Ishikawa (cell line): Measurements from ENCODE around the gene ROS1.

Source experiments
- CEBPB ChIP-seq: IDR thresholded peaks from 2 replicates; pipeline ENCODE4 v1.6.1; 2012
- CREB1 ChIP-seq: IDR thresholded peaks from 2 replicates; pipeline ENCODE4 v1.6.1; 2012; ENCODE audit warnings: low read depth
- EGR1 ChIP-seq: IDR thresholded peaks from 2 replicates; pipeline ENCODE4 v1.6.1; 2012
- EP300 ChIP-seq: IDR thresholded peaks from 2 replicates; pipeline ENCODE4 v1.6.1; 2012; ENCODE audit warnings: borderline replicate concordance
- FOXM1 ChIP-seq: IDR thresholded peaks from 2 replicates; pipeline ENCODE4 v1.6.1; 2012; ENCODE audit warnings: low read depth, borderline replicate concordance
- NFIC ChIP-seq: IDR thresholded peaks from 2 replicates; pipeline ENCODE4 v1.6.1; 2012
- RAD21 ChIP-seq: IDR thresholded peaks from 2 replicates; pipeline ENCODE4 v1.6.1; 2012; ENCODE audit warnings: low read depth
- TAF1 ChIP-seq: IDR thresholded peaks from 2 replicates; pipeline ENCODE4 v1.6.1; 2012; ENCODE audit warnings: low read depth, mild to moderate bottlenecking
- TCF12 ChIP-seq: IDR thresholded peaks from 2 replicates; pipeline ENCODE4 v1.6.1; 2012; ENCODE audit warnings: low read depth
- TEAD4 ChIP-seq: IDR thresholded peaks from 2 replicates; pipeline ENCODE4 v1.6.1; 2012
- YY1 ChIP-seq: IDR thresholded peaks from 2 replicates; pipeline ENCODE4 v1.6.1; 2012; ENCODE audit warnings: low read depth
- ZBTB7A ChIP-seq: IDR thresholded peaks from 2 replicates; pipeline ENCODE4 v1.6.1; 2012; ENCODE audit warnings: low read depth
- TF ChIP-seq, protein P1 (sequence below): IDR thresholded peaks from 2 replicates; pipeline ENCODE4 v1.6.1; 2012; ENCODE audit warnings: low read depth, mild to moderate bottlenecking
- TF ChIP-seq, protein P2 (sequence below): IDR thresholded peaks from 2 replicates; pipeline ENCODE4 v1.6.1; 2012
- TF ChIP-seq, protein P3 (sequence below): IDR thresholded peaks from 2 replicates; pipeline ENCODE4 v1.6.1; 2012

The ROS1 gene

DNA sequence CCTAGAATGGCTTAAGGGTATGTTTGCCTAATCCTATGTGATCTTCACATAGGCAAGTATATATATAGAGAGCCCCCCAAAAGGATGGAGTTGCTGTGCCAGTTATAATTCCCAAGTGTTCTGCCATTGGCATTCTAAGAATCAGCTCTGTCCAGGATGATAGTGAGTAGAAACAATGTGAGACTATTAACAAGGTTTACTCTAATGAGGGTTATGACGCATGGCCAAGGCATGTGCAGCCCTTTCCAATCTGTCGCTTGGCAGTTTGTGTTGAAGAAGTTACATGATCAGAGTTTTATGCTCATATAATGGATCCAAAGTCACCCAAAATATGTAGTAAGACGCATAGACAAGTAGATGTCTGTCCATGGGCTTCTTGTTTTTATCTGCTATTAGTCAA lies 126.8 kb downstream of the ROS1 start:
- TF ChIP-seq YY1, result no peak
- no peak for TF ChIP-seq EGR1
- no peak for TF ChIP-seq TEAD4
- TF ChIP-seq TCF12, result no peak

DNA sequence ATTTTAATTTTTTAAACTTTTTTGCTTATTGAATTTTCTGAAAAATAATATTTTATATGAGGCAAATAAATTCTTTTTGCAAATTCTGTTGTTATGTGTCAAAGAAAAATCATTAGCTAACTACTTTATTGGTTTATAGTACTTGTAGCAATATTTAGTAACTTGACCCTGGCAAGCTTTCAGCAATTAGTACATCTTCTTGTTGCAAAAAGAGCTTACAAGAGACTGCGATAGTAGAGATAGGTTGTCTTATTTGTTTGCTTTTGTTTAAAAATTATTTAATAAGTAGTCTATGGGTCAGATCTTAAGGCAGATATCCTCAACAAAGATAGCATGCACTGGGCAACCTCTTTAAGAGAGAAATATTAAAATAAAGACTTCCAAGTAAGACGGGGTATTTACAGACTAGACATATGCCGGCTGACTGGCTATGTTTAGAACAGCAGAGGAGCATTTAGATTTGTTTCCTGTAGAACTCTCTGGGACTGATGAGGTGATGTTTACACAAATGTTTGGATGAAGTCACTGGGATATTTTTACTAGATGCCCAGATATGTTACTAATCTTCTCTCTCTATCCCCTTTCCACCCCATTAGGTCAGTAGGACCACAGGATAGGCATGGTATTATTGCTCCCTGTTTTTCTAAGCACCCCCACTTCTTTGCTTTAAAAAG lies 135.4 kb downstream of the ROS1 start:
- no peak for TF ChIP-seq TAF1

DNA sequence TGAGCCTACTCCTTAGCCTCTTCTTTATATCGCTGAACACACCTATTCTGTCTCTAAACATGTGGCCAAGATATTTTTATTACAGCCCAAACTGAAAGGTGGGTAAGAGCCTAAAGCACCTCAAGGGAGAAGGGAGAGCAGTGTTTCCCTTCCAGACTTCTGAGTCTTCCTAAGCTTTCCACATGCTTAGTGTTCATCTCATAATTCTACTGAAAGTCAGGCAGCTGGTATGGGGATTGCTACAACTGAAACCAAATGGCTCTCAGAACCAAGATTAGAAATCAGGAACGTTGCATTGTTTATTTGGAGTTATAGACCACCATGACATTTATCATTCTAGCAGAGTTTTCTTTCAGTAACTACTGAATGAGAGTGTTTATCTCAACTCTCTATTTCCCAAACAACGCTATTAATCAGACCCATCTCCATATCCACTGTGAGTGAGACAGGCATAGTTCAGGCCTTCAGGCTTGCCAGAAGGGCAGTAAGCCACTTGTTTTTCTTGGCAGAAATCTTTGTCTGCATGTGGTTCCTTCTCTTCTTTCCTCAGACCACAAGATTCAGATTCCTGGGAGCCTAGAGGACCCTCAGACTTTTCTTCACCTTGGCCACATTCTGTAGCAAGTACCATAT lies 137.5 kb downstream of the ROS1 start:
- TF ChIP-seq CEBPB, result no peak
- no peak for TF ChIP-seq ZBTB7A
- TF ChIP-seq CREB1, result no peak
- TF ChIP-seq, protein P1, sequence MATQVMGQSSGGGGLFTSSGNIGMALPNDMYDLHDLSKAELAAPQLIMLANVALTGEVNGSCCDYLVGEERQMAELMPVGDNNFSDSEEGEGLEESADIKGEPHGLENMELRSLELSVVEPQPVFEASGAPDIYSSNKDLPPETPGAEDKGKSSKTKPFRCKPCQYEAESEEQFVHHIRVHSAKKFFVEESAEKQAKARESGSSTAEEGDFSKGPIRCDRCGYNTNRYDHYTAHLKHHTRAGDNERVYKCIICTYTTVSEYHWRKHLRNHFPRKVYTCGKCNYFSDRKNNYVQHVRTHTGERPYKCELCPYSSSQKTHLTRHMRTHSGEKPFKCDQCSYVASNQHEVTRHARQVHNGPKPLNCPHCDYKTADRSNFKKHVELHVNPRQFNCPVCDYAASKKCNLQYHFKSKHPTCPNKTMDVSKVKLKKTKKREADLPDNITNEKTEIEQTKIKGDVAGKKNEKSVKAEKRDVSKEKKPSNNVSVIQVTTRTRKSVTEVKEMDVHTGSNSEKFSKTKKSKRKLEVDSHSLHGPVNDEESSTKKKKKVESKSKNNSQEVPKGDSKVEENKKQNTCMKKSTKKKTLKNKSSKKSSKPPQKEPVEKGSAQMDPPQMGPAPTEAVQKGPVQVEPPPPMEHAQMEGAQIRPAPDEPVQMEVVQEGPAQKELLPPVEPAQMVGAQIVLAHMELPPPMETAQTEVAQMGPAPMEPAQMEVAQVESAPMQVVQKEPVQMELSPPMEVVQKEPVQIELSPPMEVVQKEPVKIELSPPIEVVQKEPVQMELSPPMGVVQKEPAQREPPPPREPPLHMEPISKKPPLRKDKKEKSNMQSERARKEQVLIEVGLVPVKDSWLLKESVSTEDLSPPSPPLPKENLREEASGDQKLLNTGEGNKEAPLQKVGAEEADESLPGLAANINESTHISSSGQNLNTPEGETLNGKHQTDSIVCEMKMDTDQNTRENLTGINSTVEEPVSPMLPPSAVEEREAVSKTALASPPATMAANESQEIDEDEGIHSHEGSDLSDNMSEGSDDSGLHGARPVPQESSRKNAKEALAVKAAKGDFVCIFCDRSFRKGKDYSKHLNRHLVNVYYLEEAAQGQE, result no peak
- TF ChIP-seq EGR1, result no peak
- TF ChIP-seq, protein P2, sequence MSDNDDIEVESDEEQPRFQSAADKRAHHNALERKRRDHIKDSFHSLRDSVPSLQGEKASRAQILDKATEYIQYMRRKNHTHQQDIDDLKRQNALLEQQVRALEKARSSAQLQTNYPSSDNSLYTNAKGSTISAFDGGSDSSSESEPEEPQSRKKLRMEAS, result no peak
- TF ChIP-seq TCF12, result no peak
- TF ChIP-seq TEAD4, result no peak
- no peak for TF ChIP-seq TAF1

DNA sequence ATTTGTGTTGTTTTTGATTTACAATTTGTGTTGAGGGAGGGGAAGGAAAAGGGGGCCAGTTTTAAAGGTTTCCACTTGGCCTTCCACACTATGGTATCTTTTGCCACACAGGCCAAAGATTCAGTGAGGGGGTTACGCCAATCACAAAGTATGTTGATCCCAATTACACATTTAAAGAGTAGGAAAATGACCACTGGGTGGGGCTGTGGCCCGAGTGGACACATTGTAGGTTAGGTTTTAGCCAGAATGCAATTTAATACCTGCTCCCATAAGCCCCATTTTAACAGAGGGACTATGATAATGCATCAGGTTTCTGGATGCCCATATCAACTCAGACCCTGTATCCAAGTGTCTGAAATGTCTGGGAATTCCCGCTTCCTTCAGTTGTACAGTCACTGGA lies 144.8 kb downstream of the ROS1 start:
- TF ChIP-seq CREB1 (no peak), ZBTB7A (no peak), CEBPB (no peak), RAD21 (peak; percentile 41)

DNA sequence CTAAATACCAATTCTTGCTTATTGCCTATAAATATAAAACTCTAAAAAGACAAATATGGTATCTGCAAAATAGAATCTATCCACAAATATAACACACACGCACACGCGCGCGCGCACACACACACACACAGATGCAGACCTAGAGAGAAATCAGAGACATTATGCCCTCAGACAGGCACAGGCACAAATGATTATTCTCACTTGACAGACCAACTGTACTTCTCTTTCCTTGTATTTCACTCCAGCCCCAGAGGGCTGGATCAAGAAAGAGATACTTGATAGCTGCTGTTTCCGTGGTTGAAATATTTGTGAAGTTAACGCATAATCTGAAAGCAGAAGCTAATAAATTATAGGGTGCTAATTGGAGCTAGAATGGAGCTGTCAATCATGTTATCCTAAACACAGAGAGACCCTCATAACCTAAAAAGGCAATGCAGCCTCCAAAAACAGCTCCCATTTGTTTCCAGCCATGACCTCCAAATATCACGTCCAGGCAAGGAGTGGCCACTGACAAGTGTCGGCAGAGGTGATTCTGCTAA lies 148.9 kb downstream of the ROS1 start:
- no peak for TF ChIP-seq TCF12
- TF ChIP-seq NFIC, result no peak
- TF ChIP-seq RAD21, result no peak

DNA sequence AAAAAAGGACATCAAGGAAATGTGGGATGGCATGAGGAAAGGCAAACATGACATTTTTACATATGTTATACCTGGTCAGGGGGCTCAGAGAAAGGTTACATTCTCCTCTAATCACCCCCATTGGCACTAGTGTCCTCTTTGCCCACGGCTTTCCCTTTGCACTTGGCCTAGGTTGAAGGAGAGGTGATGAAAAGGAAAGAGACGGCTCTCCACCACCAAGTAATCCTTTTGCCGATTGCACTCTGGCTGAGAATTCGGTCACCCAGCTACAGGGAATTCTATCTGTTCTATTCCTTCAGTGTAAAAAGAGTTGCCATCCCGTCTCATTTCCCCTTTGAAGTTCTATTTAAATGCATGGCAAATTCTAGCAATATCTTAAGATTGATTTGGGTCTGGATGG lies 150.0 kb downstream of the ROS1 start:
- TF ChIP-seq RAD21 (no peak), EP300 (no peak), TCF12 (no peak), TEAD4 (no peak), ZBTB7A (no peak), EGR1 (no peak), CEBPB (no peak), FOXM1 (no peak)
- TF ChIP-seq, protein P3, sequence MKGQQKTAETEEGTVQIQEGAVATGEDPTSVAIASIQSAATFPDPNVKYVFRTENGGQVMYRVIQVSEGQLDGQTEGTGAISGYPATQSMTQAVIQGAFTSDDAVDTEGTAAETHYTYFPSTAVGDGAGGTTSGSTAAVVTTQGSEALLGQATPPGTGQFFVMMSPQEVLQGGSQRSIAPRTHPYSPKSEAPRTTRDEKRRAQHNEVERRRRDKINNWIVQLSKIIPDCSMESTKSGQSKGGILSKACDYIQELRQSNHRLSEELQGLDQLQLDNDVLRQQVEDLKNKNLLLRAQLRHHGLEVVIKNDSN, result no peak
- TF ChIP-seq, protein P1, result no peak
- TF ChIP-seq, protein P2, result no peak

DNA sequence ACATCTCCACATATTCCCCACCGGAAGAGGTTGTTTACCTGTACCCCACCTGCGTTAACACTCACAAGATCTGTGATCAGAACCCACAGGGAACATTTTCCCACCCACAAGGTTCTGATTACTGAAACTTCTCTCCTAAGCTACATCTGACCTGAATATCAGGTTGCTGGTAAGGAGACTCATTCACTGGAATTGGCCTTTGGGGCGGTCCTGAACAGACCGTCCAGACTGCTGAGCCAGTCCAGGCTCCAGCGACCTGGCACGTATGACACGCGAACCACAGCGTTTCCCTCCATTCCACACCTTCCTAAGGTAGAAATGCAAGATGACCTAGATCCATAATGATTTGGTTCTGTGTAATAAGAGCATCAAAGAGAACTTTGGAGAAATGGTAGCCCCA lies 150.5 kb downstream of the ROS1 start:
- TF ChIP-seq, protein P2, result no peak
- TF ChIP-seq TEAD4 (no peak), TCF12 (no peak), RAD21 (no peak), CEBPB (no peak), NFIC (no peak), TAF1 (no peak)
- TF ChIP-seq, protein P1, result no peak
